ENCODE results near the gene GATB.
"Not testable (repeated sequence)": the region's sequence is repeated elsewhere in the genome, so short reads cannot be mapped to it uniquely, and the experiment has no call there.

Gene GATB

DNA sequence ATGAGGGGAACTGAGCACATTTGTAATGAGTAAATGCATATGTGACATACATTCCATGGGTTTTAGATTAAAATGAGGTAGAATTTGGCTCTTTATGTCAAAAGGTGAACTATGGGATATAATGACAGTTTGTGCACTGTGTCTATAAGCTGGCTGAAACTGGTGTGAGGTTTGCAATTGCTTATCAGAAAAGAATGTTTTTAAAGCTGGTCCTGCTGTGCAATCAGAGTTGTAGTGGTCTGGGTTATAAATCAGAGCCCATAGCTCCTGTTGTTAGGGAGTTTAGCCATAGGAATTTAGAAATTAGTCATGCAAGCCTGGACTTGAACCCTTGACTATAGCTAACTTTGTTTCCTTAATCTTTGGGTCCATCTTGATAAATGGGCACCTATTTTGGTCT is 23.1 kb upstream of the GATB start:
- DNase-seq, result no peak

GRCh38 chr4:151782296-151782695 is 21.5 kb upstream of the GATB start:
- DNase-seq, result no peak

- no peak for DNase-seq
Observed at GRCh38 chr4:151781026-151781425, 20.2 kb upstream of the GATB start.

DNA sequence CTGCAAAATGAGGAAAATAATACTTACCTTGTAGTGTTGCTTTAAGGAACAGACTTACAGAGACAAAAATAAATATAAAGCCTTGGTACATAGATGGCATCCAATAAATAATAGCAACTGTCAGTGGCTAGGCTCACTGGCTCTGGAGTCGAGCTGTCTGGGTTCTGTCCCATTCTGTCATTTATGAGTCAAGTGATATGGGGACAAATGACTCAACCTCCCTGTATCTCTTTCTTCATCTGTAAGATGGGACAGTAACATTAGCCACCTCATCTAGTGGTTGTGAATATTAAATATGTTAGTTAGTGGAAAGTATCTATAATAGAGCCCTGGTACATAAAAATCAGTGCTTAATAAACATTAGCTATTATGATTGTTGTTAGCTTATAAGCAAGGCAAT is 16.7 kb upstream of the GATB start:
- DNase-seq, result no peak

DNA sequence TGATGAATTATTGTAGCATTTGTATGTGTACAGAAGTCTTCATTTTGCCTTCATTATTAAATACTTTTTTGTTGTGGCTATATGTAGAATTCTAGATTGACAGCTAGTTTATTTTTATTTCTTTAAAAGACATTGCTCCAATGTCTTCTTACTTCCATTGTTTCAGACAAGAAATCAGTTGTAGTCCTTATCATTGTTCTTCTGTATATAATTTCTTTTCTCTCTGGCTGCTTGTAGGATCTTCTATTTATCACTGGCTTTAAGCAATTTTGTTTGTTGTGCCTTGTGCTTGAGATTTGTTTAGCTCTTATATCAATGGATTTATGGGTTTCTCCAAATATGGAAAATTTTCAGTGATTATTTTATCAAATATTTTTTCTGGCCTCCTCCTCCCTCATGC is 13.5 kb upstream of the GATB start:
- DNase-seq, result no peak

DNA sequence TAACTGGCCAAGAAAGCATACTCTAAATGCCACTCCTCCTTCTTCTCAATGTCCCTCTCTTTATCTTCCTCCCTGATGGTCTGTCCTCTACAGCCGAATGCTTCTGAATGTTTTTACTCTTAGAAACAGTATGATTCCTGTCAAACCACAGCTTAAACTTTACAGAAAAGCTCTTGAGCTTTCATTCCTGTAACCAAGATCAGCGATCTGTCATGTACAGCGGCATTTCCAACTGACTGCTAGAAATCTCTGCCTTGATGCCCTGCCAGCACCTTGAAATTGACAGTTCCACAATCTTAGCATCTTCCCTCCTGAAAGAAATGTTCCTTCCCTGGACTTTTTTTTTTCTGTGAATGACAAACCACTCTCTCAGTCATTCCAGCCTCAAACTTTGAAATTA is 11.5 kb upstream of the GATB start:
- no peak for DNase-seq

DNA sequence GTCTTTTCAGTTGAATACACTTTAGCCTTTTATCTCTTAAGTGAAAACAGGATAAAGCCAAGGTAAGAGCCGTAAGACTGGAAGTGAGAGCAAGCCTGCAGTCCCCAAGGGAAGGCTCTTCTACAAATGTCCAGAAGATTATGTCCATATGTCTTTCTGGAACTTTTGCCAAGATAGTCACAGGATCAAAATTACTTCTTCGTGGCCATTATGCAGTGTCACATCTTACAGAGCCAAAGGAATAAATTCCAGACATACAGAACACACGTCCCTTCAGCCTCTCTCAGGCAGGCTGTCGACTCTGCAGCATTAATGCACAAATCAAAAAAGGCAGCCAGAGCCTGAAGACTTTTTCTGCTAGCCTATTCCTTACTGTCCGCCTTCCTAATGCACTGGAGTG is 10.9 kb upstream of the GATB start:
- DNase-seq, result no peak

- DNase-seq, result no peak
Observed at GRCh38 chr4:151770154-151770553, 9.3 kb upstream of the GATB start.

- DNase-seq, result no peak
Observed at GRCh38 chr4:151768835-151769234, 8.0 kb upstream of the GATB start.

GRCh38 chr4:151766691-151767090 is 5.9 kb upstream of the GATB start:
- no peak for DNase-seq

DNA sequence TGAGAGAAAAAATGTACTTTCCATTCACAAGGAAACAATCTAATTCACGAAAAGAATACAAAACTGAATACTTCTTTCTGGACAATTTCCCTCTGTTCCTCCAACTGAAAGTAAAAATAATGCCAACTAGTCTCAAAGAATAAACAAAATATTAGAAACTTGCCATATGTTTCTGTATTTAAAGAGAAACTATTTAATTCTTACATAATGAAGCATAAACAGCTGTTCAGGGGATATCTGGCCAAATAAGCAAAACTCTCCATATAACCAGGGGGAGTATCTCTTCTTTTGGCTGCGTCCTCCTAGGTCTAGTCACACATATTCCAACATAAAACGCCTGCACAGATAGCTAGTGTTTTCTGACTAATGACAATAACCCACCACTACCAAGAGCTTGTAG is 805 bp downstream of the GATB start:
- DNase-seq, result no peak

DNA sequence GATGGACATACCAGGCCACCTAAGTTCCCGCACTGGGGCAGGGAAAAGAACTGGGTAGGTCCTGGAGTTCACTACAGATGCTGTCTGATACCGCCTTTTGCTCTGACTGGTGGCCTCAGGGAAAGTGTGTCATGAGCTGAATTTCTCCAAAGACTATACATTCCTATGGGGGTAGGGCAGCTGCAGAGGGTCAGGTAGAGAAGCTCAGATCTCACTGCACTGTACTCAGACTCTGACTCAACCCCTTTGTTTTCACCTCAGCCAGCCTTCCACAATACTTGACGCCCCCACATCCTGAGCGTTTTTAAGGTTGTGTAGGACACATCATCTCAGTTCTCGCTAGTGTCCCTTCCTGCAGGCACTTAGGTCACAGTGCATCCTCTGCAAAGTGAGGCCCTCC is 7.8 kb downstream of the GATB start:
- DNase-seq, result no peak

- DNase-seq, result no peak
Observed at GRCh38 chr4:151750156-151750555, 10.7 kb downstream of the GATB start.

DNA sequence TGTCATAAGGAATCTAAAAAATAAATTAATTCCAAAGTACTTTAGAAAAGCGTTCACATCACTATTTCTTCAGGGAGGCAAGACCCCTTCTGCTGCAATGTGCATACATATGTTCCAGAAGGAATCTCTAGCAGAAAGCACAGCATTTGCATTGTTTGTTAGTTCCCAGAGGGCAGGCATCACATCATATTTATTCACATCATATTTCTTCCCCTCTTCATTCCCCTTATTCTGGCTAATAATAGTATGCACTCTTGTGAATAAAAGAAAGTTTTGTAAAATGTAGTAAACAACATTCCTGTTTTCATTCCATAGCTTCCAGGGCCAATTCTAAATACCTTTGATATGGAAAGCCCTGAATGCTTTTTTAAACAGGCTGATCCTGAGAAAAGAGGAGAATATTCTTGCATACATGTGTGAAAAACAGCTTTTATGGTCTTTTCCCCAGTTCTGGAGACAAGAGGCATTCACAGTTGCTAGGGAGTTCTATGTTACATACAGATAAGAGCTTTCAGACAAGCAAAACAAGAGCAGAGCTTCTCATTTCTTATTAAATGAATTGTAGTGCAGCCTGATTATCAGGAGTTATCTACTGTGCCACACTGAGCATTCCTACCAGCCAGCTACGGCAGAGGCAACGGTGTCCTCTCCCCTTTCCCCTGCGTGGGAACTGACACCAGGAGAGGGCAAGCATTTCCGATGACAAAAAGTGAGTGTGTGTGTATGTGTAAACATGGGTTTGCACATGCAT is 15.2 kb downstream of the GATB start:
- no peak for DNase-seq

- no peak for DNase-seq
Observed at GRCh38 chr4:151744614-151745013, 16.2 kb downstream of the GATB start.

DNA sequence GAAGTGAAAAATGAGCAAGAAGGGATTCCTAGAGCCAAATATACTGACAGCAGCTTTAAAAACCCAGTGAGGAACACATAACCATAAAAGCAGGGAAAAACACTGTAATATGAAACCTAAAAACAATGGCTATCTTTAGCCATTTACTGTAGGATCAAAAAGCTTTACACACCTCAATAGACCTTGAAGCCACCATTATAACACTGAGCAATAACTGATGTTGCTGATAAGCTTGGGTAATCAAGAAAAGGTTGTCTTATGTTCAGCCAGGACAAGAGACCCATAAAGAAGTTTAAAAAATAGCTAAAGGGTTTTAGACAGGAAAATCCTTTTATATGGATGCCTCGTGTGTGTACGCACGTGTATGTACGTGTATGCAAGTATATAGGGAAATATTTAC is 16.9 kb downstream of the GATB start:
- DNase-seq, result no peak

GRCh38 chr4:151743128-151743854 is 17.5 kb downstream of the GATB start:
- DNase-seq, result no peak

DNA sequence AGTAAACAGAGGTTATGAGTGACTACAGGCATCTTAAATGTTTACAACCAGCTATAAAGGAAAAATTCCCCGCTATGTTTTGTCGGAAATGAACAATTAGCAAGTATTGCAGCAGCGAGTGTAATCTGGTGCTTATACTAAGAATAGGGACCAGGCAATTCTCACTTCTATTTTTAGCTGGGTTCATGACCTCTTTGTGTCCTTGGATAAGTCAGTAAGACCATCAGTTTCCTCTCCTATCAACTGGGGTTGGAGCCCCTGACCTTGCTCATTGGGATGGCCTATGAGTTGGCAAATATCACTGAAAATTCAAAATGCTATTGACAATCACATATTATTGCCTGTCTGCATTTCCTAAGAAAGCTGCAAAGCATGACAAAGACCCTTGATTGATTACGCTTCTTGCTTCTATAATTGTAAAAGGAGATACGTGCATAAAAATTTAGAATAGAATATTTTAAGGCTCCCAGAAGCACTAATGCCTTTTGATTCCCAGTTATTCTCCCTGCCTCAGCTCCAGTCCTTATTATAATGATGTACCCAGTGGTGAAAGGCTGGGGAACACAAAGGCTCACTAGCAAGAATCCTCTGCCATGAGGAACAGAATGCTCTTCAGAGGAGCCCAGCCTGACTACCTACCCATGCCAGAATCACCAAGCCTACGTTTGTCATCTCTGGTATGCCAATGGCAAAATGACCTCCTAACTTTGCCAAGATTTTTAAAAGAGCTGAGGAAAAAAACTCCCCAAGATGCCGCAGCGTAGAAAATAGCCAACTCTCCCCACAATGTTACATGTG is 21.9 kb downstream of the GATB start:
- no peak for DNase-seq

DNA sequence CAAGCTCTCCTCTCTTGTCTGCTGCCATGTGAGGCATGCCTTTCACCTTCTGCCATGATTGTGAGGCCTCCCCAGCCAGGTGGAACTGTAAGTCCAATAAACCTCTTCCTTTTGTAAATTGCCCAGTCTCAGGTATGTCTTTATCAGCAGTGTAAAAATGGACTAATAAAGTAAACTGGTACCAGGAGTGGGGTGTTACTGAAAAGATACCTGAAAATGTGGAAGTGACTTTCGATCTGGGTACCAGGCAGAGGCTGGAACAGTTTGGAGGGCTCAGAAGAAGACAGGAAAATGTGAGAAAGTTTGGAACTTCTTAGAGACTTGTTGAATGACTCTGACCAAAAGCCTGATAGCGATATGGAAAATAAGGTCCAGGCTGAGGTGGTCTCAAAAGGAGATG is 24.0 kb downstream of the GATB start:
- DNase-seq, result not testable (repeated sequence)

DNA sequence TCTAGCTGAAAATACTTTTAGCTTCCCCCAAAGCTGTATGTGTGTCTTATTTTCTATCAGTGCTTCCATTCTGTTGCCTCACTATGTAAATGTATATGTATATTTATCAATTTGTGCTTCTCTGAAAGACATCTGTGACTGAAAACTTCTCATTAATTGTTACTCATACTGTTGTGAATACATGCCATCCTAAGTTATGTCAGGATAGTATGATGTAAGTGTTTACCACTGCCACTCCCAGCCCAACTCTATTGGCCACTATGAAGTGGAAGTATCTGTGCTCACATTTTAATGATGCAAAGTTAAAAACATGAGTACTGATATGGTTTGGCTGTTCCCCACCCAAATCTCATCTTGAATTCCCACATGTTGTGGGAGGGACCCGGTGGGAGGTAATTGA is 24.4 kb downstream of the GATB start:
- DNase-seq, result no peak

DNA sequence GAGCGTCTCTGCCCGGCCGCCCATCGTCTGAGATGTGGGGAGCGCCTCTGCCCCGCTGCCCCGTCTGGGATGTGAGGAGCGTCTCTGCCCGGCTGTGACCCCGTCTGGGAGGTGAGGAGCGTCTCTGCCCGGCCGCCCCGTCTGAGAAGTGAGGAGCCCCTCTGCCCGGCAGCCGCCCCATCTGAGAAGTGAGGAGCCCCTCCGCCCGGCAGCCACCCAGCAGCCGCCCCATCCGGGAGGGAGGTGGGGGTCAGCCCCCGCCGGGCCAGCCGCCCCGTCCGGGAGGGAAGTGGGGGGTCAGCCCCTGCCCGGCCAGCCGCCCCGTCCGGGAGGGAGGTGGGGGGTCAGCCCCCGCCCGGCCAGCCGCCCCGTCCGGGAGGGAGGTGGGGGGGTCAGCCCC is 29.1 kb downstream of the GATB start:
- not testable (repeated sequence) for DNase-seq

GRCh38 chr4:151729731-151730559 is 30.9 kb downstream of the GATB start:
- no peak for DNase-seq

- no peak for DNase-seq
Observed at GRCh38 chr4:151728679-151729078, 32.1 kb downstream of the GATB start.
